ENCODE measurements around the gene XPR1. TPM values are rescaled to one million over a fixed set of nuclear protein-coding genes. Genes with fewer than 3 reads are reported as not detected.
A peak's percentile ranks its signal among the peaks of the same experiment; 100 is the strongest.

XPR1 gene
- total and polyA plus RNA-seq, 10 of the 15 experiments (the other 5 are each of a cell fraction or from before 2014, with no cell fraction given): 1.1 to 33.9 (median 11.3) TPM

DNA sequence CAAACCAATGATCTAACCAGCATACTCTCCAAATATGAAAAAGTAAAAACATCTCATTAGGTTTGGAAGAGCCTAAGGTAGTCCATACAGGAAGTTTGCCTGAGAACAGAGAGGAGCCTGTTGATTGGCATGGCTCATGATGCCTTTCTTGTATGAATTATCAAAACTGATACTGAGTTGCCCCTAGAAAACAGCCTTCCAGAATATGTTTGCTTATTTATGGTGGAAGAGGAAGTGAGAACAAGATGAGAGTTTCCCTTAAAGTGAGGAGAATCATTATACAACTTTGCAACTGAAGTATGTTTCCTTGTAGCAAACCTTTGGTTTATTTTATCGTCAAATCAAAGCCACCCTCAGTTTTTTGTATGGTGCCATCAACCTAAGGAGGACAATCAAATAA is 257.0 kb downstream of the XPR1 start (continued):
- TF ChIP-seq IRF4 (IDR thresholded peaks at IDR 0.05; ENCODE audit: low read depth, low read length) (0 out of 2 replicates have a peak, but pooled peaks have one; percentile 35), FOXK2 (IDR thresholded peaks at IDR 0.05) (no peak), STAT3 (IDR thresholded peaks at IDR 0.05; ENCODE audit: low read depth, low read length) (no peak), EED (IDR thresholded peaks at IDR 0.05; ENCODE audit: low read depth) (peak; percentile 40; the same call in 1 of the 2 replicates), NFYB (IDR thresholded peaks at IDR 0.05; ENCODE audit: insufficient read depth, low read depth, low read length) (0 out of 2 replicates have a peak, but pooled peaks have one; percentile 10), ZNF207 (IDR thresholded peaks at IDR 0.05; ENCODE audit: borderline replicate concordance) (peak; percentile 45; the same call in 1 of the 2 replicates)
- TF ChIP-seq, protein P1, sequence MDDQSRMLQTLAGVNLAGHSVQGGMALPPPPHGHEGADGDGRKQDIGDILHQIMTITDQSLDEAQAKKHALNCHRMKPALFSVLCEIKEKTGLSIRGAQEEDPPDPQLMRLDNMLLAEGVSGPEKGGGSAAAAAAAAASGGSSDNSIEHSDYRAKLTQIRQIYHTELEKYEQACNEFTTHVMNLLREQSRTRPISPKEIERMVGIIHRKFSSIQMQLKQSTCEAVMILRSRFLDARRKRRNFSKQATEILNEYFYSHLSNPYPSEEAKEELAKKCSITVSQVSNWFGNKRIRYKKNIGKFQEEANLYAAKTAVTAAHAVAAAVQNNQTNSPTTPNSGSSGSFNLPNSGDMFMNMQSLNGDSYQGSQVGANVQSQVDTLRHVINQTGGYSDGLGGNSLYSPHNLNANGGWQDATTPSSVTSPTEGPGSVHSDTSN (IDR thresholded peaks at IDR 0.05; ENCODE audit: insufficient replicate concordance, low read depth, low read length): peak; percentile 65
- TF ChIP-seq, protein P2, sequence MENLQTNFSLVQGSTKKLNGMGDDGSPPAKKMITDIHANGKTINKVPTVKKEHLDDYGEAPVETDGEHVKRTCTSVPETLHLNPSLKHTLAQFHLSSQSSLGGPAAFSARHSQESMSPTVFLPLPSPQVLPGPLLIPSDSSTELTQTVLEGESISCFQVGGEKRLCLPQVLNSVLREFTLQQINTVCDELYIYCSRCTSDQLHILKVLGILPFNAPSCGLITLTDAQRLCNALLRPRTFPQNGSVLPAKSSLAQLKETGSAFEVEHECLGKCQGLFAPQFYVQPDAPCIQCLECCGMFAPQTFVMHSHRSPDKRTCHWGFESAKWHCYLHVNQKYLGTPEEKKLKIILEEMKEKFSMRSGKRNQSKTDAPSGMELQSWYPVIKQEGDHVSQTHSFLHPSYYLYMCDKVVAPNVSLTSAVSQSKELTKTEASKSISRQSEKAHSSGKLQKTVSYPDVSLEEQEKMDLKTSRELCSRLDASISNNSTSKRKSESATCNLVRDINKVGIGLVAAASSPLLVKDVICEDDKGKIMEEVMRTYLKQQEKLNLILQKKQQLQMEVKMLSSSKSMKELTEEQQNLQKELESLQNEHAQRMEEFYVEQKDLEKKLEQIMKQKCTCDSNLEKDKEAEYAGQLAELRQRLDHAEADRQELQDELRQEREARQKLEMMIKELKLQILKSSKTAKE (IDR thresholded peaks at IDR 0.05; ENCODE audit: low read depth, poor library complexity, severe bottlenecking): peak; percentile 23

DNA sequence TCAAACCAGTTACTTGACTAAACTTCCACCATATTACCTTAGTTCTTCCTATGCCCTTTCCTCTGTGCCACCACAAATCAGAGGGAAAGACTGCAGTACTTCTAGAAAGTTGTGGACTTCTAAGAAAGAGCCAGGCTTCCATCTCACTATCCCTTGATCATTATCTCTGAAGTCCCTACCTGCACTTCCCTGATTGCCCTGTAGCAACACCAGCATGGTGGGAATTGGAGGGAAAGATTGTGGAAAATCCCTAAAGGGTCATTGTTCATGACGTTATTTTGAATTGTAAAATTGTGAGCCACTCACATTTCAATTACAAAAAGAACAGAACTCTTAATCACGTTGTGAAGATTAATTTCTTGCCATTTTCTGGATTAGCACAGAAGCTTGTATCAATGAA is 257.5 kb downstream of the XPR1 start:
- TF ChIP-seq BMI1 (IDR thresholded peaks at IDR 0.05; ENCODE audit: borderline replicate concordance): no peak
- TF ChIP-seq, protein P3, sequence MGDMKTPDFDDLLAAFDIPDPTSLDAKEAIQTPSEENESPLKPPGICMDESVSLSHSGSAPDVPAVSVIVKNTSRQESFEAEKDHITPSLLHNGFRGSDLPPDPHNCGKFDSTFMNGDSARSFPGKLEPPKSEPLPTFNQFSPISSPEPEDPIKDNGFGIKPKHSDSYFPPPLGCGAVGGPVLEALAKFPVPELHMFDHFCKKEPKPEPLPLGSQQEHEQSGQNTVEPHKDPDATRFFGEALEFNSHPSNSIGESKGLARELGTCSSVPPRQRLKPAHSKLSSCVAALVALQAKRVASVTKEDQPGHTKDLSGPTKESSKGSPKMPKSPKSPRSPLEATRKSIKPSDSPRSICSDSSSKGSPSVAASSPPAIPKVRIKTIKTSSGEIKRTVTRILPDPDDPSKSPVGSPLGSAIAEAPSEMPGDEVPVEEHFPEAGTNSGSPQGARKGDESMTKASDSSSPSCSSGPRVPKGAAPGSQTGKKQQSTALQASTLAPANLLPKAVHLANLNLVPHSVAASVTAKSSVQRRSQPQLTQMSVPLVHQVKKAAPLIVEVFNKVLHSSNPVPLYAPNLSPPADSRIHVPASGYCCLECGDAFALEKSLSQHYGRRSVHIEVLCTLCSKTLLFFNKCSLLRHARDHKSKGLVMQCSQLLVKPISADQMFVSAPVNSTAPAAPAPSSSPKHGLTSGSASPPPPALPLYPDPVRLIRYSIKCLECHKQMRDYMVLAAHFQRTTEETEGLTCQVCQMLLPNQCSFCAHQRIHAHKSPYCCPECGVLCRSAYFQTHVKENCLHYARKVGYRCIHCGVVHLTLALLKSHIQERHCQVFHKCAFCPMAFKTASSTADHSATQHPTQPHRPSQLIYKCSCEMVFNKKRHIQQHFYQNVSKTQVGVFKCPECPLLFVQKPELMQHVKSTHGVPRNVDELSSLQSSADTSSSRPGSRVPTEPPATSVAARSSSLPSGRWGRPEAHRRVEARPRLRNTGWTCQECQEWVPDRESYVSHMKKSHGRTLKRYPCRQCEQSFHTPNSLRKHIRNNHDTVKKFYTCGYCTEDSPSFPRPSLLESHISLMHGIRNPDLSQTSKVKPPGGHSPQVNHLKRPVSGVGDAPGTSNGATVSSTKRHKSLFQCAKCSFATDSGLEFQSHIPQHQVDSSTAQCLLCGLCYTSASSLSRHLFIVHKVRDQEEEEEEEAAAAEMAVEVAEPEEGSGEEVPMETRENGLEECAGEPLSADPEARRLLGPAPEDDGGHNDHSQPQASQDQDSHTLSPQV (IDR thresholded peaks at IDR 0.05): 0 out of 2 replicates have a peak, but pooled peaks have one; percentile 58
- 68% methylated on average over 2 of the region's 2 CpGs for WGBS (ENCODE audit: insufficient coverage, insufficient replicate concordance, low lambda C conversion rate, missing lambda C conversion rate)
- ATAC-seq: no peak

More for the DNA sequence above, 257.5 kb downstream of the XPR1 start:
- intact Hi-C loops (cut with micrococcal nuclease; ENCODE audit: unreplicated experiment): loop anchor here (10.0 kb wide), 1 partner anchor 535 kb away; no protein-coding TSS in a partner anchor
- CTCF ChIA-PET: interaction anchor here (0.9 to 1.1 kb wide), 3 partner anchors 19 to 148 kb away, joined by 3 read pairs; no protein-coding TSS in a partner anchor
- BruUV-seq (replicated peaks): no TSS peak
- no peaks in the 10 kb centered on the region for H3K9me3 ChIP-seq (replicated peaks; ENCODE audit: control insufficient read depth, insufficient read depth, low read length)
- no peaks in the 10 kb centered on the region for H3K79me2 ChIP-seq (ENCODE audit: control insufficient read depth, insufficient read depth, low read length)
- no peaks in the 10 kb centered on the region for H3K36me3 ChIP-seq (ENCODE audit: control insufficient read depth in 2 of 2, insufficient read depth in 2 of 2, low read length in 1 of 2)
- POLR2A ChIA-PET: interaction anchor here (1.0 kb wide), 1 partner anchor 13 kb away, joined by 4 read pairs; no protein-coding TSS in a partner anchor
- H3K27me3 ChIP-seq (replicated peaks in 1 of 2; ENCODE audit: control insufficient read depth in 2 of 2, insufficient read depth in 2 of 2, low read length in 1 of 2): no peaks in the 10 kb centered on the region
- H4K20me1 ChIP-seq (ENCODE audit: control insufficient read depth, insufficient read depth): no peaks in the 10 kb centered on the region
- peak overlapping the region; percentile 10; the same call in 1 of the 2 replicates for H3K27ac ChIP-seq (ENCODE audit: control insufficient read depth, insufficient read depth)
- SMC1A ChIA-PET (ENCODE audit: uncharacterized antibody, unreplicated experiment): interaction anchor here (1.1 to 1.3 kb wide), 2 partner anchors 17 to 20 kb away, joined by 6 to 8 read pairs; no protein-coding TSS in a partner anchor
- H3K9ac ChIP-seq (ENCODE audit: control insufficient read depth, insufficient read depth, low read length): no peak overlapping the region
- no peak overlapping the region for H3K4me3 ChIP-seq
- DNase-seq (ENCODE audit: low read depth, low spot score) (no peak), FAIRE-seq (no peak)
- in situ Hi-C loops (cut with MboI): no loop called here
- RAD21 ChIA-PET (ENCODE audit: unreplicated experiment): interaction anchor here (0.6 to 1.3 kb wide), 6 partner anchors 21 to 252 kb away, joined by 3 to 11 read pairs (median 3); no protein-coding TSS in a partner anchor
- peak overlapping the region; percentile 51 for H3K4me2 ChIP-seq (ENCODE audit: control insufficient read depth, insufficient read depth)
- peaks cover 8% of the 10 kb centered on the region for H3K4me1 ChIP-seq (ENCODE audit: control insufficient read depth, insufficient read depth, low read length)
- H2AFZ ChIP-seq (ENCODE audit: control insufficient read depth, low read depth, low read length): no peak overlapping the region
